Hepatocyte (in vitro differentiated cells): ENCODE measurements around the gene CYGB. TPM values are rescaled to one million over a fixed set of nuclear protein-coding genes. Genes with fewer than 3 reads are reported as not detected.

ENCODE experiments used
- DNase-seq: peaks from one replicate; pipeline ENCODE4 v3.0.0-alpha.2; 2016; ENCODE audit warnings: low spot score
- H2AFZ ChIP-seq: fragments of 200-600 bp; sonication (generic); 2 replicates; pipeline ENCODE4 v1.6.0; 2016; ENCODE audit warnings: antibody characterized with exemption, mild to moderate bottlenecking
- H3K27ac ChIP-seq: fragments of 200-600 bp; sonication (generic); 2 replicates; pipeline ENCODE4 v1.5.1; 2016; ENCODE audit warnings: mild to moderate bottlenecking
- H3K27me3 ChIP-seq: fragments of 200-600 bp; sonication (generic); 2 replicates; pipeline ENCODE4 v1.6.1; 2016
- H3K36me3 ChIP-seq: fragments of 200-600 bp; sonication (generic); replicated peaks from 2 replicates; pipeline ENCODE4 v1.5.1; 2016; ENCODE audit warnings: low read depth; ENCODE audit not compliant: insufficient read depth
- H3K4me1 ChIP-seq: fragments of 200-600 bp; sonication (generic); 2 replicates; pipeline ENCODE4 v1.5.1; 2016; ENCODE audit warnings: mild to moderate bottlenecking, moderate library complexity; ENCODE audit not compliant: insufficient read depth
- H3K4me2 ChIP-seq: fragments of 200-600 bp; sonication (generic); 2 replicates; pipeline ENCODE4 v1.6.0; 2016
- H3K4me3 ChIP-seq: fragments of 200-600 bp; sonication (generic); 2 replicates; pipeline ENCODE4 v1.5.1; 2016; ENCODE audit warnings: mild to moderate bottlenecking
- H3K79me2 ChIP-seq: fragments of 200-600 bp; sonication (generic); 2 replicates; pipeline ENCODE4 v1.6.0; 2017; ENCODE audit warnings: mild to moderate bottlenecking
- H3K9me2 ChIP-seq: fragments of 200-600 bp; sonication (generic); replicated peaks from 2 replicates; pipeline ENCODE4 v1.6.0; 2017; ENCODE audit warnings: mild to moderate bottlenecking; ENCODE audit not compliant: insufficient read depth
- H3K9me3 ChIP-seq: fragments of 200-600 bp; sonication (generic); 2 replicates; pipeline ENCODE4 v1.5.1; 2016; ENCODE audit warnings: low read depth, mild to moderate bottlenecking
- H4K20me1 ChIP-seq: fragments of 200-600 bp; sonication (generic); 2 replicates; pipeline ENCODE4 v1.6.0; 2016; ENCODE audit warnings: mild to moderate bottlenecking; ENCODE audit not compliant: insufficient read depth, poor library complexity, severe bottlenecking
- CTCF ChIP-seq: fragments of 200-600 bp; sonication (generic); IDR thresholded peaks from 2 replicates; pipeline ENCODE4 v1.5.1; 2016; ENCODE audit warnings: antibody characterized with exemption, mild to moderate bottlenecking; ENCODE audit not compliant: poor library complexity
- EZH2 ChIP-seq: fragments of 200-600 bp; sonication (generic); IDR thresholded peaks from 2 replicates; pipeline ENCODE4 v1.6.1; 2016; ENCODE audit warnings: antibody characterized with exemption, mild to moderate bottlenecking, borderline replicate concordance
- EZH2phosphoT487 ChIP-seq: fragments of 200-600 bp; sonication (generic); IDR thresholded peaks from one replicate; pipeline ENCODE4 v1.6.1; 2018; ENCODE audit warnings: antibody characterized with exemption, mild to moderate bottlenecking, low read depth, moderate library complexity; ENCODE audit not compliant: unreplicated experiment, severe bottlenecking
- WGBS: methylation state at CpG from one replicate; pipeline ENCODE4 v1.1.6; 2016; ENCODE audit warnings: low lambda C conversion rate; ENCODE audit errors: missing lambda C conversion rate; 5-methylcytosine and 5-hydroxymethylcytosine counted together
- polyA plus RNA-seq: library from polyadenylated mRNA; unstranded; fragments of >200 nt; fragmentation: Nextera tagmentation; extraction: Ambion mirVana; gene quantifications from 2 replicates; pipeline ENCODE4 v1.2.1, GENCODE V29; 2016
- total RNA-seq: library from RNA; depleted of rRNA; stranded (reverse); fragments of >200 nt; gene quantifications from 2 replicates; pipeline ENCODE4 v1.2.3, GENCODE V29; 2014

The CYGB gene
- total and polyA plus RNA-seq, 2 experiments from 2014 or later = 7.8 to 13.8 TPM

- H3K4me2 ChIP-seq = no peak overlapping the region
- no peak overlapping the region for H3K4me3 ChIP-seq
- no peaks in the 10 kb centered on the region for H3K79me2 ChIP-seq
- H2AFZ ChIP-seq = no peak overlapping the region
- no peaks in the 10 kb centered on the region for H4K20me1 ChIP-seq
- H3K27me3 ChIP-seq = peaks cover 23% of the 10 kb centered on the region
- DNase-seq = no peak
- H3K9me3 ChIP-seq = no peaks in the 10 kb centered on the region
- no peak overlapping the region for H3K27ac ChIP-seq
- no peaks in the 10 kb centered on the region for H3K36me3 ChIP-seq
- peaks cover 13% of the 10 kb centered on the region for H3K4me1 ChIP-seq
- 82% methylated on average over 5 of the region's 5 CpGs for WGBS
- TF ChIP-seq CTCF (no peak), EZH2phosphoT487 (no peak)
- no peaks in the 10 kb centered on the region for H3K9me2 ChIP-seq
These were observed 44.0 kb upstream of the CYGB start for GRCh38 chr17:76581515-76581914.

- Histone ChIP-seq H3K79me2 (no peaks in the 10 kb centered on the region), H3K4me3 (no peak overlapping the region), H3K4me2 (no peak overlapping the region), H3K9me2 (no peaks in the 10 kb centered on the region), H3K4me1 (no peaks in the 10 kb centered on the region), H3K27ac (no peak overlapping the region), H2AFZ (no peak overlapping the region), H3K36me3 (no peaks in the 10 kb centered on the region), H4K20me1 (no peaks in the 10 kb centered on the region), H3K9me3 (no peaks in the 10 kb centered on the region), H3K27me3 (peaks cover 7% of the 10 kb centered on the region)
- no peak for DNase-seq
- TF ChIP-seq EZH2phosphoT487 = no peak
- no peak for TF ChIP-seq CTCF
- TF ChIP-seq EZH2 = no peak
- 93% methylated on average over 2 of the region's 2 CpGs for WGBS
These were observed 41.8 kb upstream of the CYGB start for GRCh38 chr17:76579281-76579680.

- Histone ChIP-seq H4K20me1 (no peaks in the 10 kb centered on the region), H3K9me2 (no peaks in the 10 kb centered on the region), H3K27ac (peak overlapping the region; percentile 44), H3K9me3 (no peaks in the 10 kb centered on the region), H2AFZ (no peak overlapping the region), H3K4me2 (no peak overlapping the region), H3K4me1 (no peaks in the 10 kb centered on the region), H3K36me3 (no peaks in the 10 kb centered on the region), H3K27me3 (peaks cover 3% of the 10 kb centered on the region), H3K79me2 (no peaks in the 10 kb centered on the region), H3K4me3 (no peak overlapping the region)
- peak; percentile 51 for DNase-seq
- TF ChIP-seq EZH2 (no peak), CTCF (no peak), EZH2phosphoT487 (no peak)
- 62% methylated on average over 5 of the region's 5 CpGs for WGBS
These were observed 40.9 kb upstream of the CYGB start for GRCh38 chr17:76578376-76578775.

GRCh38 chr17:76577876-76578275 is 40.4 kb upstream of the CYGB start:
- Histone ChIP-seq H3K27ac (peak overlapping the region; percentile 44), H4K20me1 (no peaks in the 10 kb centered on the region), H2AFZ (no peak overlapping the region), H3K4me2 (no peak overlapping the region), H3K9me3 (no peaks in the 10 kb centered on the region), H3K36me3 (no peaks in the 10 kb centered on the region), H3K9me2 (no peaks in the 10 kb centered on the region), H3K4me3 (no peak overlapping the region), H3K27me3 (peaks cover 2% of the 10 kb centered on the region), H3K79me2 (no peaks in the 10 kb centered on the region), H3K4me1 (no peaks in the 10 kb centered on the region)
- no peak for DNase-seq
- 92% methylated on average over 7 of the region's 7 CpGs for WGBS
- TF ChIP-seq CTCF (no peak), EZH2phosphoT487 (no peak), EZH2 (no peak)
